SU-DHL-6 (cell line): Measurements from ENCODE around the gene TTC39B.
"Not testable (repeated sequence)": the region's sequence is repeated elsewhere in the genome, so short reads cannot be mapped to it uniquely, and the experiment has no call there.

ENCODE experiments used
- CTCF ChIP-seq: fragments of 200-600 bp; sonication (generic); IDR thresholded peaks from one replicate; pipeline ENCODE4 v1.5.1; 2017; ENCODE audit warnings: antibody characterized with exemption, mild to moderate bottlenecking, low read length, moderate library complexity; ENCODE audit not compliant: insufficient read depth, poor library complexity, severe bottlenecking
- EZH2phosphoT487 ChIP-seq: fragments of 200-600 bp; sonication (generic), shearing (Covaris generic); conservative IDR thresholded peaks from 2 replicates; pipeline ENCODE4 v1.6.1; 2018; ENCODE audit warnings: mild to moderate bottlenecking, antibody characterized with exemption, low read length, moderate library complexity, mixed read lengths

GRCh38 chr9:15319661-15320060 is 12.6 kb upstream of the TTC39B start:
- not testable (repeated sequence) for TF ChIP-seq EZH2phosphoT487, CTCF
